ENCODE data around the gene LRRC8C.

The LRRC8C gene

GRCh38 chr1:89671775-89672488, 39.0 kb downstream of the LRRC8C start:
- DNase-seq (ENCODE audit: low read depth): no peak

DNA sequence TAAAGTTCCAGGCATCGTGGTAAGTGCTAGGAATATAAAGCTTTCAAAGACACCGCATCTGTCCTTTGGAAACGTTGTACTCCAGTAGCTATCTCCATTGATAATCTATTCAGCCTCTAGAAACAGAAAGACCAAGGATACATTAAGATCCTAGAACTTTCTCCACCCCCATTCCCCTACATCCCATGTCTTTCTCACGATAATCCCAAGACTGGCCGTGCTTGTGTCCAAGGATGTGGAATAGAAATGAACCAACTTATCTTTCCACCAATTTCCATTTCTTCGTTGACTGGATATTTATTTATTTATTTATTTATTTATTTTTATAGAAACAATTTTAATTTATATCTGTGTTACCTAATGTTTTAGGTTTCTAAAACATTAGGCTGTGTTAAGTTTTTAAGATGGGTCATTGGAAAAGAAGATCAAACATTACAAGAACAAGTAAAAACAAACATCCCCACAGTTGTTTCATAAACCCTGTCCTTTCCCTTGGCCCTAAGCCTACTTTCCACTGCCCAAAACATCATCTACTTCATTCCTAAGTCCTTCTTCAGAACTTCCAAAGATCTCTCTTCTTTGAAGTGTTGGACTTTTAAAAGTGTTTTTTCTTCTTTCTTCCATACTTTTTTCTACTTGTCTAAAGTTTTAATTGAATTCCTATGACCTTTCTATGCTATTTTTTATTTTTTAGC, 39.7 kb downstream of the LRRC8C start:
- no peak for DNase-seq (ENCODE audit: low read depth)

DNA sequence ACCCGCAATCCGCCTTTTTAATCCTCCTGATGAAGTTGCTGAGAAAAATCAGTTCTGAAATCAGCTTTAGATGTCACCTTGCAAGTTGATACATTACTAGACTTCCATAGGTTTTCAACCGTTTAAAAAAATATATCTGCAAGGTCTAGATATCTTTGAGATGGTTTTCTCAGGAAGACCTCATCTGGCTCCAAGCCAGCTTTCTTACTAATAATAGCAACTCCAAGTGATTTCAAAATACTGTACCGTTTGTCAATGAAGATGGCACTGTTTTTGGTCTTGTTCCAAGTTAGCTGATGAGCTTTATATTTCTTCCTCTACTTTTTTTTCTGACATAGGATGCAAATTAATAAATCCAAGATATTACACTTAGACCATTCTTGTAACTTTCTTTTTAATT, 40.3 kb downstream of the LRRC8C start:
- no peak for DNase-seq (ENCODE audit: low read depth)

GRCh38 chr1:89675677-89676076, 42.8 kb downstream of the LRRC8C start:
- DNase-seq (ENCODE audit: low read depth): no peak

DNA sequence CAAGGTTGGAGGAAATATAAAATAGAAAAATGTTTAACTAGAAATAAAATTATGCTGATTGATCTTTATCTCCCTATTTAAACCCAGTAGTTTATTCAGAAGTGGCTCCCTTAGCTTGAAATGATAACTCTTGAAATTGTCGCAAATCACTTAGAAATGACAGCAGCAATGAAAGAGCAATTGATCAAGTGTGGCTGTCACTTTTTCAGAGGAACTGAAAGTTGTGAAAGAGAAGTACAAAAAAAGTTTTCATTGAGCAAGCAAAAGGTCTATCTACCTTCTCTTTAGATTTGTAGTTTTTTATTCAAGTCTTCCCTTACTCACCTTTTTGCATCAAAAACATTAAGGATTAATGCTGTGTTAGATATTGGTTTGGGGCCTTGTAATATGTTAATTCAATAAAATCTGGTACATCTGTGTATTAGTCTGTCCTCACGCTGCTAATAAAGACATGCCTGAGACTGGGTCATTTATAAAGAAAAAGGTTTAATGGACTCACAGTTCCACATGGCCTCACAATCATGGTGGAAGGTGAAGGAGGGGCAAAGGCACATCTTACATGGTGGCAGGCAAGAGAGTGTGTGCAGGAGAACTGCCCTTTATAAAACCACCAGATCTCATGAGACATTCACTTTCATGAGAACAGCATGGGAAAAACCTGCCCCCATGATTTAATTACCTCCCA, 48.3 kb downstream of the LRRC8C start:
- DNase-seq (ENCODE audit: low read depth): no peak

DNA sequence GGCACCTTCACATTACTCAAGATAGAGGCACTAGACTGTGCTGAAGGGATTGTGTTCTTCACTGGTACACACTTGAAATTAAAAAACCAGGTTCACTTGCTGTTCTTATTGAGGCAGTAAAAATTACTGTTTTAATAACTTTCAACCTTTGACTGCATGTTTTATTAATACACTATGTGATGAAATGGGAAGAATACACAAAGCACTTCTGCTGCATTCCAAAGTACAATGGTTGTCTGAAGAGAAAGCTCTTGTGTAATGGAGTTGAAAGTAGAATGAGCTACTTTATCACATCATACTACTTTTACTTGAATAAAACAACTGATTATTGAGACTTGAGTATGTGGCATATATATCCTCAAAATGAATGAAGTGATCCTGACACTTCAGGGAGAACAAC, 49.7 kb downstream of the LRRC8C start:
- no peak for DNase-seq (ENCODE audit: low read depth)

DNA sequence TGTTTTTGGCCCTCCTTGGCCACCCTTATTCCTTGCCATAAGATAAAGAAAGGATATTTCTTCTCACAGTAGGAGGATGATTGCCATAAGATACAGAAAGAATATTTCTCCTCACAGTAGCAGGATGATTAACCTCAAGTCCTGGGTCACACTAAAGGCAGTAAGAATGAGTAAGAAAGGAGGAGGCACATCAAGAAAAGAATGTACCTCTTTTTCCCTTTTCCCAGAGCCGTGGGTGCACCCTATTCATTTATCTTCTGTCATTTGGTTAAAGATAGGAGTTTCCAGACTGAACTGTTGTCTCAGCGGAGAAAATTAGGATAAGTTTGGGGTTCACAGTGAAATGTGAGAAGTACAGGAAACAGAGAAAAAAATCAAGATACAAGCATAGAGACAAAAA, 52.5 kb downstream of the LRRC8C start:
- DNase-seq (ENCODE audit: low read depth): no peak

DNA sequence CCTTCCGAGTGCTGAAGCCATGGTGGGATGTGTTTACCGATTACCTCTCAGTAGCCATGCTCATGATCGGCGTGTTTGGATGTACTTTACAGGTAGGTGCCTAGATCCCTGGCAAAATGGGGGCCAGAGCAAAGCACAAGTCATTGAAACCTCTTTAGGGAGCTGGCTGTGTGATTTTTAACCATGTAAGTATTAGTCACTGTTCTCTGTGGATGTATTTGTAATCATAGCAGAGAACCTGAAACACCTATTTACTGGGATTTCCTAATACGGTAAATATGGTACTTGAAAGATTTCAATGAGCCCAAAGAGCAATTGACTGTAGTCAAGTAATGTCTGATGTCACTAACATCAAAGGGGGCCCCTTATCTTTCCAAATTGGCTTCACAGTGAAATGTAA, 53.6 kb downstream of the LRRC8C start:
- no peak for DNase-seq (ENCODE audit: low read depth)

DNA sequence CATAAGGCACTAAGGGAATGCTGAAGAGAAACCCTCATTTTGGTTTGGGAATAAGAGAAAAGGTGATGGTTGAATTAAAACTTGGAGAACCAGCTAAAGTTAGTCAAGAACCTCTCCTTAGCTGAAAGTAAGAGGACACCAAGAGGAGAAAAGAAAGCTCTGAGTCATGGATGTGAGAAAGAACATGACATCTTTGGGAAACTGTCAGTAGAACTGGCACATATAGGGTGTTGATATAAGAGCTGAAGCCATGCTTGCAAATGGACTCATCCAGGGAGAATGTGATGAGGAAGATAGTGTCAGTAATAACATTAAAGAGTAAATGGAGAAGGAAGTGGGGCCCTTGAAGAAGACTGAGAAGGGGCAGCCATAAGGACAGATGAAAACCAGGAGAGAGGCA, 54.3 kb downstream of the LRRC8C start:
- DNase-seq (ENCODE audit: low read depth): no peak

GRCh38 chr1:89688607-89689006, 55.7 kb downstream of the LRRC8C start:
- no peak for DNase-seq (ENCODE audit: low read depth)

- DNase-seq (ENCODE audit: low read depth): no peak
These were observed 56.3 kb downstream of the LRRC8C start for GRCh38 chr1:89689234-89689633.

- DNase-seq (ENCODE audit: low read depth): no peak
These were observed 57.7 kb downstream of the LRRC8C start for GRCh38 chr1:89690595-89690994.

- no peak for DNase-seq (ENCODE audit: low read depth)
These were observed 59.9 kb downstream of the LRRC8C start for GRCh38 chr1:89692601-89693521.

DNA sequence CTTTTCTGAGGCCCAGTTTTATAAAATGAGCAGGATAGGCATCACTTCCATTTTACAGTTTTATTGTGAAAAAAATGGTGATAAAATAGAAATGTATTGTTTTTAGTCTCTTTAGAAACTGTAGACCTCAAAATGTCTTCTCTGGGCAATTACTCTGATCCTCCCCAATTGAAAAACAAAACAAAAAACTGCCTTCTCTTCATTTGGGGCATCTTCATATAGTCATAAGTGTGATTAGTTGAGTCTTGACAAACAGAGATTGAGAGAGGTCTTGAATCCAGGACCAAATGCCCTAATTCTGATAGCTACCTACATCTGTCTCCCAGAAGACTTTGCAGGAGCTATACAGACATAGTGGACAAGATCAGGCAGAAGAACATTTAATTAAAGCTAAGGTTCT, 62.9 kb downstream of the LRRC8C start:
- no peak for DNase-seq (ENCODE audit: low read depth)

GRCh38 chr1:89697383-89697782, 64.5 kb downstream of the LRRC8C start:
- no peak for DNase-seq (ENCODE audit: low read depth)

DNA sequence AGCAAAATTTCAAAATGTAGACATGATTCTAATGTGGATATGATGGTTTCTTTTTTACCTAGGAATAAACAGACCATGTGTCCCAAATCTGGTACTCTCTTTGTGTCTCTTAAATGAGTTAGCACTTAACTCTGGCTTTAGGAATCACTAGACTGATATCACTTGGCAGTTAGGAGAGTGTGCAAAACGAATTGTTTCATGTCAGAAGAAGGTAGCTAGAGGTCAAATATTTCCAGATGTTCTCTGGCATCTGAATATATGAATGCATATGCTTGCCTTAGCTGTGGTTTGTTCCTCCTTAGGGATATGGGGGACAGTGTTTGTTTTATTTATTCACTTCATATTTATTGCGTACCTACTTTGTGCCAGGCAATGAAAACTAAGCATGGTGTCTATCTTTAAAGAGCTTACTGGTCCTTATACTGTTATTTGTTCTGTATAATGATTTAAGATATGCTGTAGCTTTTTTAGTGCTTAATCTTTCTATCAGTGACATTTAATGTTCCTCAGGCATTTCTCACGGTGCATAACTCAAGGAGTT, 65.2 kb downstream of the LRRC8C start:
- DNase-seq (ENCODE audit: low read depth): no peak

DNA sequence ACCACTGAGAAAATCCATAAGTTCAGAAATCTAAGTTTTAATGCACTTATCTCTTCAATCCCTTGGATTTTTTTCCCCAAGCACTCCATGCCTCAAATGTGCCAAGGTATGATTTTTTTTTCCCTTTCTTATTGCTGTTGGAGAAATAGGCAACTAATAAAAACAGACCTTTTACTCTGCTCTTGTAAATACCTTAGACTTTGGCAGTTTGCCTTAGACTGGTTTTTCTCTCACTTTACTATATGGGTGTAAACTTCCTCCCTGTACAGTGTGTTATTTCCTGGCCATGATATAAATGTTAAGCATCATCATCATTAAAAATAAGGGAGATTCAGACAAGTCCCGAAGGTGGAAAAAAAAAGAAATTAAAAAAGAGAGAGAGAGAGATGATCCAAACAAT, 65.7 kb downstream of the LRRC8C start:
- no peak for DNase-seq (ENCODE audit: low read depth)

- DNase-seq (ENCODE audit: low read depth): no peak
These were observed 66.6 kb downstream of the LRRC8C start for GRCh38 chr1:89699451-89699986.

DNA sequence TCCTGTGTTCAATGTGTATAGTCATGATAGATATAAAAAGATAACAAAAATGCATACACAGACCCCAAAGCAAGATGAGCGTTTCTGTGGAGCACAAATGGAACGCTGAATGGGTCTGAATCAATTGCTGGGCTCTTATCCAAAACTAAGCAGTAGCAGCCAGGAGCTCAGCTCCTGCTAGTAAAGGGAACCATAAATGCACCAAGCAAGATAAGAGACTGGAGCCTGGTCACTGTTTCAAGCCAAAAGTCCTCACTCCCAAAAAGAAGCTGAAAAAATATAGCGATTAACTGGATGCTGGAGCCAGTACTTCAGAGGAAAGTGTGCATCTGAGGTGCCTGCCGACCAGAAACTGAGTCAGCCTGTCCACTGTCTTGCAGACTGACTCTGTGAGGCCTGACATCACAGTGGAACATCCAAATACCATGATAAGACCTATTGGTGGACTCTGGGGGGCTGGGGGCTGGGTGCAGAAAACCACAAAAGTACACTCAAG, 68.9 kb downstream of the LRRC8C start:
- DNase-seq (ENCODE audit: low read depth): no peak

GRCh38 chr1:89702520-89703045, 69.7 kb downstream of the LRRC8C start:
- no peak for DNase-seq (ENCODE audit: low read depth)

- DNase-seq (ENCODE audit: low read depth): no peak
These were observed 70.5 kb downstream of the LRRC8C start for GRCh38 chr1:89703469-89703868.

All from stromal cell of bone marrow (primary cell).